ENCODE measurements around the gene PFKP.
"Not testable (repeated sequence)": the region's sequence is repeated elsewhere in the genome, so short reads cannot be mapped to it uniquely, and the experiment has no call there.

The PFKP gene

GRCh38 chr10:3159152-3159551, 91.8 kb downstream of the PFKP start:
- DNase-seq (ENCODE audit: low spot score): no peak

- DNase-seq (ENCODE audit: low spot score): no peak
These were observed 95.2 kb downstream of the PFKP start for GRCh38 chr10:3162533-3162932.

GRCh38 chr10:3163879-3164278, 96.5 kb downstream of the PFKP start:
- no peak for DNase-seq (ENCODE audit: low spot score)

- DNase-seq (ENCODE audit: low spot score): no peak
These were observed 97.8 kb downstream of the PFKP start for GRCh38 chr10:3165196-3165595.

GRCh38 chr10:3166496-3167290, 99.3 kb downstream of the PFKP start:
- DNase-seq (ENCODE audit: low spot score): no peak

GRCh38 chr10:3167611-3168330, 100.4 kb downstream of the PFKP start:
- no peak for DNase-seq (ENCODE audit: low spot score)

GRCh38 chr10:3169271-3169670, 101.9 kb downstream of the PFKP start:
- DNase-seq (ENCODE audit: low spot score): no peak

- DNase-seq (ENCODE audit: low spot score): no peak
These were observed 102.3 kb downstream of the PFKP start for GRCh38 chr10:3169673-3170072.

- DNase-seq (ENCODE audit: low spot score): not testable (repeated sequence)
These were observed 104.1 kb downstream of the PFKP start for GRCh38 chr10:3171488-3171887.

GRCh38 chr10:3172081-3172445, 104.7 kb downstream of the PFKP start:
- DNase-seq (ENCODE audit: low spot score): no peak

GRCh38 chr10:3172446-3173170, 105.3 kb downstream of the PFKP start, which contains the start of gene PITRM1:
PITRM1 (minus strand) TSS chr10:3172782; CDS start chr10:3172772, 10 bp downstream.
- peak; percentile 99 for DNase-seq (ENCODE audit: low spot score)

GRCh38 chr10:3173171-3173878, 106.0 kb downstream of the PFKP start:
- DNase-seq (ENCODE audit: low spot score): no peak

- no peak for DNase-seq (ENCODE audit: low spot score)
These were observed 110.7 kb downstream of the PFKP start for GRCh38 chr10:3178042-3178441.

GRCh38 chr10:3179174-3179573, 111.8 kb downstream of the PFKP start:
- DNase-seq (ENCODE audit: low spot score): no peak

GRCh38 chr10:3180355-3181025, 113.1 kb downstream of the PFKP start:
- no peak for DNase-seq (ENCODE audit: low spot score)

- DNase-seq (ENCODE audit: low spot score): no peak
These were observed 118.0 kb downstream of the PFKP start for GRCh38 chr10:3185386-3185785.

GRCh38 chr10:3186368-3186767, 119.0 kb downstream of the PFKP start:
- DNase-seq (ENCODE audit: low spot score): no peak

Measured in cerebellar cortex (tissue), 1 donor.